Hepatocyte (in vitro differentiated cells): ENCODE results near the gene MAST4.

Experiments used
- CTCF ChIP-seq: fragments of 200-600 bp; sonication (generic); IDR thresholded peaks from 2 replicates; pipeline ENCODE4 v1.5.1; 2016; ENCODE audit warnings: antibody characterized with exemption, mild to moderate bottlenecking; ENCODE audit not compliant: poor library complexity
- EZH2 ChIP-seq: fragments of 200-600 bp; sonication (generic); IDR thresholded peaks from 2 replicates; pipeline ENCODE4 v1.6.1; 2016; ENCODE audit warnings: antibody characterized with exemption, mild to moderate bottlenecking, borderline replicate concordance
- EZH2phosphoT487 ChIP-seq: fragments of 200-600 bp; sonication (generic); IDR thresholded peaks from one replicate; pipeline ENCODE4 v1.6.1; 2018; ENCODE audit warnings: antibody characterized with exemption, mild to moderate bottlenecking, low read depth, moderate library complexity; ENCODE audit not compliant: unreplicated experiment, severe bottlenecking

GRCh38 chr5:67058998-67059743 is 463.0 kb downstream of the MAST4 start:
- TF ChIP-seq CTCF (no peak), EZH2 (no peak), EZH2phosphoT487 (no peak)
